HEK293T (cell line): ENCODE results near the gene STAT1.

Experiments used
- SUZ12 ChIP-seq: fragments of 450-650 bp; IDR thresholded peaks from 2 replicates; pipeline ENCODE4 v1.6.1; 2016; ENCODE audit warnings: mild to moderate bottlenecking
- ZNF384 ChIP-seq: fragments of 450-650 bp; IDR thresholded peaks from 2 replicates; pipeline ENCODE4 v1.6.1; 2016

DNA sequence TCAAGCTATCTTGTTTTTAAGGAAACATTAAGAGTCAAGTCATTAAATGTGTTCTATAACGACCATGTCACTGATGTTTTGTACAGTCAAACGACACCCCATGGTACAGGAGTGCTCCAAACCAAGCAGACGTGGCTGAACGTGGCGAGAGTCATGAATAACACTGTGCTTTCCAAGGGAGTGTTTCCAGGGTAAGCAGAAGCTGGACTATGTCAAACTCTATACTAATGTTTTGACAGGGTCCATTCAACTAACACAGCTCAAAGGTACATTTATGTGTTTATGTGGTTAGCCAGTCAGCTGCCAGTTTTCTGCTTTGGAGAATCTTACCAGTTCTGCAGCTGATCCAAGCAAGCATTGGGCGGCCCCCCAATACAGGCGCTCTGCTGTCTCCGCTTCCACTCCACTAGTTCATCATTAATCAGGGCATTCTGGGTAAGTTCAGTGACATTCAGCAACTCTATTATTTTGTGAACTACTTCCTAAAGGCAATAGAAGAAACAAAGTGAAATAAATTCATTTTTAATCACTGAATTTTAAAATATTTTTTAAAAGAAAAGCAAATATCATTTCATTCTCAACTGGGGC, 16.4 kb downstream of the STAT1 start:
- TF ChIP-seq ZNF384 (no peak), SUZ12 (no peak)
